Smooth muscle cell (in vitro differentiated cells): ENCODE results near the gene PLEKHA6. TPM values are rescaled to one million over a fixed set of nuclear protein-coding genes. Genes with fewer than 3 reads are reported as not detected.

Source experiments
- DNase-seq: peaks from one replicate; lab custom pipeline; 2025; ENCODE audit not compliant: unreplicated experiment; lab: John Stamatoyannopoulos, UW
- H2AFZ ChIP-seq: fragments of 200-600 bp; sonication (generic); 2 replicates; pipeline ENCODE4 v1.6.0; 2016; ENCODE audit warnings: antibody characterized with exemption, low read depth, mild to moderate bottlenecking
- H3F3A ChIP-seq: fragments of 200-600 bp; sonication (generic); 2 replicates; pipeline ENCODE4 v1.6.0; 2017; ENCODE audit warnings: antibody characterized with exemption, low read depth
- H3K27ac ChIP-seq: fragments of 200-600 bp; sonication (generic); 2 replicates; pipeline ENCODE4 v1.5.1; 2016; ENCODE audit warnings: low read depth, mild to moderate bottlenecking
- H3K27me3 ChIP-seq: fragments of 200-600 bp; sonication (generic); 2 replicates; pipeline ENCODE4 v1.6.1; 2016; ENCODE audit warnings: low read depth, mild to moderate bottlenecking
- H3K36me3 ChIP-seq: fragments of 200-600 bp; sonication (generic); 2 replicates; pipeline ENCODE4 v1.5.1; 2016; ENCODE audit warnings: low read depth
- H3K4me1 ChIP-seq: fragments of 200-600 bp; sonication (generic); 2 replicates; pipeline ENCODE4 v1.5.1; 2016; ENCODE audit warnings: low read depth
- H3K4me2 ChIP-seq: fragments of 200-600 bp; sonication (generic); 2 replicates; pipeline ENCODE4 v1.6.0; 2016; ENCODE audit warnings: mild to moderate bottlenecking
- H3K4me3 ChIP-seq: fragments of 200-600 bp; sonication (generic); 2 replicates; pipeline ENCODE4 v1.5.1; 2016; ENCODE audit warnings: mild to moderate bottlenecking
- H3K79me2 ChIP-seq: fragments of 200-600 bp; sonication (generic); 2 replicates; pipeline ENCODE4 v1.6.0; 2016; ENCODE audit warnings: low read depth, mild to moderate bottlenecking
- H3K9ac ChIP-seq: fragments of 200-600 bp; sonication (generic); 2 replicates; pipeline ENCODE4 v1.6.0; 2016; ENCODE audit warnings: low read depth
- H3K9me3 ChIP-seq: fragments of 200-600 bp; sonication (generic); replicated peaks from 2 replicates; pipeline ENCODE4 v1.5.1; 2016; ENCODE audit warnings: low read depth
- H4K20me1 ChIP-seq: fragments of 200-600 bp; sonication (generic); 2 replicates; pipeline ENCODE4 v1.6.0; 2016; ENCODE audit warnings: low read depth
- WGBS: methylation state at CpG from one replicate; pipeline ENCODE4 v1.1.7; 2016; ENCODE audit warnings: low lambda C conversion rate; 5-methylcytosine and 5-hydroxymethylcytosine counted together
- polyA plus RNA-seq: library from polyadenylated mRNA; unstranded; fragments of >200 nt; fragmentation: Nextera tagmentation; extraction: Ambion mirVana; gene quantifications from 2 replicates; pipeline ENCODE4 v1.2.1, GENCODE V29; 2016
- total RNA-seq: library from RNA; depleted of rRNA; stranded (reverse); fragments of >200 nt; gene quantifications from 2 replicates; pipeline ENCODE4 v1.2.3, GENCODE V29; 2014
- TF ChIP-seq, protein P1 (sequence below): fragments of 200-600 bp; sonication (generic); IDR thresholded peaks from 2 replicates; pipeline ENCODE4 v1.5.1; 2017; ENCODE audit warnings: borderline replicate concordance, mild to moderate bottlenecking, antibody characterized with exemption; ENCODE audit not compliant: insufficient read depth, poor library complexity, severe bottlenecking

PLEKHA6 gene
- total and polyA plus RNA-seq, 2 experiments from 2014 or later: 0.45 to 0.85 TPM

DNA sequence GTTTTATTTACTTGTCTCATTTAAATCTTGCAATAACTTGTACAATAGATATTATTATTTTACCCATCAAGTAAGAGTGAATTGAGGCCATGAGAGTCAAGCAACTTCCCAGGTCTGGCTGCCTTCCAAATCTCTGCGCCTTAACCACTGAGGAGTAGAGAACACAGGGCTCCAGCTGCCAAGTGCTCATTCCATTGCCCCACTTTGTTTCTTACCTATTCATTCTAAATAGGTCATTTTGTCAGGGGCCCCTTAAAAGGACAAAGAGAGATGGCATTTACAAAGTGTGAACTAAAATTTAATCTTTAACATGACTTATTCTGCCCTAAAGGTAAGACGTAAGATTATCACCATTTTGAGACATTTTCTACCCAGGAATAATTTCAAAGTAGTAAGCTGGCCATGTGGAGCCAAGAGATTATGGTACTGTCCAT lies 48.4 kb upstream of the PLEKHA6 start:
- TF ChIP-seq, protein P1, sequence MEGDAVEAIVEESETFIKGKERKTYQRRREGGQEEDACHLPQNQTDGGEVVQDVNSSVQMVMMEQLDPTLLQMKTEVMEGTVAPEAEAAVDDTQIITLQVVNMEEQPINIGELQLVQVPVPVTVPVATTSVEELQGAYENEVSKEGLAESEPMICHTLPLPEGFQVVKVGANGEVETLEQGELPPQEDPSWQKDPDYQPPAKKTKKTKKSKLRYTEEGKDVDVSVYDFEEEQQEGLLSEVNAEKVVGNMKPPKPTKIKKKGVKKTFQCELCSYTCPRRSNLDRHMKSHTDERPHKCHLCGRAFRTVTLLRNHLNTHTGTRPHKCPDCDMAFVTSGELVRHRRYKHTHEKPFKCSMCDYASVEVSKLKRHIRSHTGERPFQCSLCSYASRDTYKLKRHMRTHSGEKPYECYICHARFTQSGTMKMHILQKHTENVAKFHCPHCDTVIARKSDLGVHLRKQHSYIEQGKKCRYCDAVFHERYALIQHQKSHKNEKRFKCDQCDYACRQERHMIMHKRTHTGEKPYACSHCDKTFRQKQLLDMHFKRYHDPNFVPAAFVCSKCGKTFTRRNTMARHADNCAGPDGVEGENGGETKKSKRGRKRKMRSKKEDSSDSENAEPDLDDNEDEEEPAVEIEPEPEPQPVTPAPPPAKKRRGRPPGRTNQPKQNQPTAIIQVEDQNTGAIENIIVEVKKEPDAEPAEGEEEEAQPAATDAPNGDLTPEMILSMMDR: no peak
- WGBS: 0% methylated on average over 2 of the region's 2 CpGs
- H3K27ac ChIP-seq: no peak overlapping the region
- peaks cover 8% of the 10 kb centered on the region for H3F3A ChIP-seq
- no peak overlapping the region for H2AFZ ChIP-seq
- H3K36me3 ChIP-seq: peaks cover 22% of the 10 kb centered on the region
- H3K4me2 ChIP-seq: peak overlapping the region; percentile 93
- H4K20me1 ChIP-seq: peaks cover 82% of the 10 kb centered on the region
- DNase-seq: no peak
- peaks cover 68% of the 10 kb centered on the region for H3K79me2 ChIP-seq
- H3K9ac ChIP-seq: peak overlapping the region; percentile 100
- H3K27me3 ChIP-seq: no peaks in the 10 kb centered on the region
- peak overlapping the region; percentile 91 for H3K4me3 ChIP-seq
- no peaks in the 10 kb centered on the region for H3K9me3 ChIP-seq
- H3K4me1 ChIP-seq: peaks cover 9% of the 10 kb centered on the region

DNA sequence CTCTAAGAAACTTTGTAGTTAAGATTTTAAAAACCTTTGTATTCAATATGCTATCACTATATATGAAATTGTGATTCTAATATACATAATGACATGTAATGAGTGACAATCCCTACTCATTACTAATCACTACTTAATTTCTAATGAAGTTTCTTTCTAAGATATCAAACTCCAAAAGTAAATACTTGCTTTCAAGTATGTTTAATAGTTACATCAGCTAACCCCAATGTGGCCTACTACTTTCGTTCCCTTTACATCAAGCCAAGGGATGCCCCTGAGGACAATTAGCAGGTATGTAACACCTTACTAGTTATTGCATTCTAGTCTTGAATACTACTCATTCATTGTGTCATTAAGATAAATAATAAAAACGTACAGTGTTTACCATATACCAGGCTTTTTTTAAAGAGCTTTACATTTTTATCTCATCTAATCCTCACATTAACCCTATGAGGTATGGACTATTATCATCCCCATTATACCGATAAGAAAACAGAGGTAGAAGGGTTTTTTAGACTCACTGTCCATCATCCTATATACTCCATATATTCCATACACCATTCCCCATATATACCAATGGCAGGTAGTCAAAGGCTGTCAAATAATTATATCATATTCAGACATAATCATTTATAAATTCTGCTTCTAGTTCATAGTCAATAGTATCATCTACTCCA lies 47.7 kb upstream of the PLEKHA6 start:
- peaks cover 22% of the 10 kb centered on the region for H3K36me3 ChIP-seq
- H3K27ac ChIP-seq: no peak overlapping the region
- H3K79me2 ChIP-seq: peaks cover 68% of the 10 kb centered on the region
- no peak overlapping the region for H2AFZ ChIP-seq
- H3K4me1 ChIP-seq: peaks cover 9% of the 10 kb centered on the region
- H3K9ac ChIP-seq: peak overlapping the region; percentile 100
- peaks cover 8% of the 10 kb centered on the region for H3F3A ChIP-seq
- no peaks in the 10 kb centered on the region for H3K9me3 ChIP-seq
- H4K20me1 ChIP-seq: peaks cover 88% of the 10 kb centered on the region
- TF ChIP-seq, protein P1: no peak
- peak overlapping the region; percentile 91 for H3K4me3 ChIP-seq
- H3K27me3 ChIP-seq: no peaks in the 10 kb centered on the region
- H3K4me2 ChIP-seq: peak overlapping the region; percentile 93
- no peak for DNase-seq
- 5% methylated on average over 3 of the region's 3 CpGs for WGBS

DNA sequence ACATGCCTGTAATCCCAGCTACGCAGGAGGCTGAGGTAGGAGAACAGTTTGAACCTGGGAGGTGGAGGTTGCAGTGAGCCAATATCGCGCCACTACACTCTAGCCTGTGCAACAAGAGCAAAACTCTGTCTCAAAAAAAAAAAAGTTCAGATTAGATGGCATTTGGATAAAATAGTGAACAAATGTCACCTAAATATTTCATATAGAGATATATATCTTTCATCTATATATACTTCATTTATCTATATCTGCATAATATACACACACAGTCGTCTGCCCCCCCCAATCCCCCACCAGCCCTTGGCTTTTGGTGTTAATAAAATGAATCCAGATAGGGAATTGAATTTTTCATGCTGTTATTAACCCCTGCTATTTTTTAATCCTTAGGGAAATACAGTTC lies 46.9 kb upstream of the PLEKHA6 start:
- H3K79me2 ChIP-seq: peaks cover 68% of the 10 kb centered on the region
- H2AFZ ChIP-seq: no peak overlapping the region
- H3K4me3 ChIP-seq: peak overlapping the region; percentile 91
- H3K4me2 ChIP-seq: peak overlapping the region; percentile 93
- peak overlapping the region; percentile 100 for H3K9ac ChIP-seq
- TF ChIP-seq, protein P1: no peak
- H4K20me1 ChIP-seq: peaks cover 96% of the 10 kb centered on the region
- H3F3A ChIP-seq: peaks cover 8% of the 10 kb centered on the region
- H3K27ac ChIP-seq: no peak overlapping the region
- H3K36me3 ChIP-seq: peaks cover 22% of the 10 kb centered on the region
- no peak for DNase-seq
- no peaks in the 10 kb centered on the region for H3K9me3 ChIP-seq
- H3K4me1 ChIP-seq: peaks cover 9% of the 10 kb centered on the region
- no peaks in the 10 kb centered on the region for H3K27me3 ChIP-seq
- WGBS: 70% methylated on average over 4 of the region's 4 CpGs

DNA sequence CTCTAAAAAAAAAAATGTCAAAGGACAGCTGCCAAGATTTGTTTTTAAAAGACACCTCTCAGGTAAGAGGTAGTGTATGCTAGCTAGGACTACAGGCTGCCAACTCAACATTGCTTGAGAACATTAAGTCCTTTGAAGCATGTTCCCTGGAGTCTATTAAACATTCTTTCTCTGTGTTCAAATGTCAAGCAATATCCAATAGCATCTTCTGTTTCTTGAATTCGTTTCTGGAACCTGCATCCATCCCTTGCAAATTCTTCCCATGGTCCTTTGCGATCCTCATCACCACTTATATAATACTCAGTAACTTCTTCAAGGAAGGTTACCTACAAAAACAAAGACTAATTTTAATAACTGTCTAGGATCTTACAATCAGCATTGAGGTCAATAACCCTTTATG lies 46.3 kb upstream of the PLEKHA6 start:
- H3K27ac ChIP-seq: no peak overlapping the region
- peaks cover 22% of the 10 kb centered on the region for H3K36me3 ChIP-seq
- WGBS: 91% methylated on average over 2 of the region's 2 CpGs
- peaks cover 9% of the 10 kb centered on the region for H3K4me1 ChIP-seq
- TF ChIP-seq, protein P1: no peak
- no peak for DNase-seq
- no peaks in the 10 kb centered on the region for H3K9me3 ChIP-seq
- no peak overlapping the region for H3K9ac ChIP-seq
- peaks cover 8% of the 10 kb centered on the region for H3F3A ChIP-seq
- H3K27me3 ChIP-seq: no peaks in the 10 kb centered on the region
- peak overlapping the region; percentile 91 for H3K4me3 ChIP-seq
- H3K4me2 ChIP-seq: peak overlapping the region; percentile 93
- no peak overlapping the region for H2AFZ ChIP-seq
- H3K79me2 ChIP-seq: peaks cover 62% of the 10 kb centered on the region
- peaks cover 99% of the 10 kb centered on the region for H4K20me1 ChIP-seq
